HL-60 (cell line): ENCODE data around the gene NPY4R2.
"Not testable (repeated sequence)": the region's sequence is repeated elsewhere in the genome, so short reads cannot be mapped to it uniquely, and the experiment has no call there.

Source experiments
- CTCF ChIP-seq: IDR thresholded peaks from one replicate; pipeline ENCODE4 v1.5.1; 2011; ENCODE audit warnings: low read length, control low read depth, inconsistent platforms; ENCODE audit not compliant: insufficient read depth
- GABPA ChIP-seq: IDR thresholded peaks from 2 replicates; pipeline ENCODE4 v1.6.1; 2012; ENCODE audit warnings: low read depth
- POLR2AphosphoS5 ChIP-seq: IDR thresholded peaks from 2 replicates; pipeline ENCODE4 v1.6.1; 2012; ENCODE audit warnings: low read depth
- REST ChIP-seq: IDR thresholded peaks from 2 replicates; pipeline ENCODE4 v1.6.1; 2012; ENCODE audit warnings: low read depth; ENCODE audit not compliant: insufficient replicate concordance

GRCh38 chr10:47897813-47898212, 20.6 kb upstream of the NPY4R2 start:
- not testable (repeated sequence) for TF ChIP-seq CTCF, GABPA, REST, POLR2AphosphoS5
